Fibroblast of lung (primary cell): ENCODE results near the gene HOXA13. TPM values are rescaled to one million over a fixed set of nuclear protein-coding genes. Genes with fewer than 3 reads are reported as not detected.

Source experiments
- DNase-seq, 2 donors: peaks; one replicate each; pipeline versions ENCODE4 v3.0.0 to v3.0.0-alpha.2; 2010; ENCODE audit warnings: low read depth in 2 of 2
- H2AFZ ChIP-seq: 2 replicates; pipeline ENCODE4 v1.5.1; 2012; ENCODE audit warnings: low read length, control low read depth, inconsistent platforms
- H3K27ac ChIP-seq: 2 replicates; pipeline ENCODE4 v1.5.1; 2011; ENCODE audit warnings: low read length, control low read depth; ENCODE audit not compliant: insufficient read depth
- H3K27me3 ChIP-seq: 2 replicates; pipeline ENCODE4 v1.5.1; 2011; ENCODE audit warnings: mild to moderate bottlenecking, low read length; ENCODE audit not compliant: control insufficient read depth, insufficient read depth
- H3K36me3 ChIP-seq: 2 replicates; pipeline ENCODE4 v1.5.1; 2011; ENCODE audit warnings: low read length; ENCODE audit not compliant: control insufficient read depth, insufficient read depth
- H3K4me1 ChIP-seq: 2 replicates; pipeline ENCODE4 v1.5.1; 2011; ENCODE audit warnings: low read length; ENCODE audit not compliant: control insufficient read depth, insufficient read depth; ENCODE audit errors: extremely low read depth
- H3K4me2 ChIP-seq: 2 replicates; pipeline ENCODE4 v1.5.1; 2011; ENCODE audit warnings: low read length, control low read depth; ENCODE audit not compliant: insufficient read depth; ENCODE audit errors: extremely low read depth
- H3K4me3 ChIP-seq, 4 experiments: fragments of 200-600 bp in 1 of 4; sonication (generic) in 1 of 4; replicated peaks in 1 of 4; 2 replicates each; pipeline ENCODE4 v1.5.1; 2011 to 2016; ENCODE audit warnings: low read length in 4 of 4, low read depth in 3 of 4, mild to moderate bottlenecking in 3 of 4, control low read depth in 2 of 4, inconsistent platforms in 1 of 4, mixed read lengths in 1 of 4; ENCODE audit not compliant: insufficient read depth in 1 of 4; ENCODE audit errors: control extremely low read depth in 1 of 4
- H3K79me2 ChIP-seq: 2 replicates; pipeline ENCODE4 v1.5.1; 2012; ENCODE audit warnings: mild to moderate bottlenecking, low read length, inconsistent platforms; ENCODE audit not compliant: control insufficient read depth, insufficient read depth
- H3K9ac ChIP-seq: 2 replicates; pipeline ENCODE4 v1.5.1; 2011; ENCODE audit warnings: mild to moderate bottlenecking, low read length, control low read depth; ENCODE audit not compliant: insufficient read depth
- H3K9me3 ChIP-seq: 2 replicates; pipeline ENCODE4 v1.5.1; 2012; ENCODE audit warnings: low read depth, low read length; ENCODE audit not compliant: control insufficient read depth, insufficient read depth
- H4K20me1 ChIP-seq: 2 replicates; pipeline ENCODE4 v1.5.1; 2011; ENCODE audit warnings: low read length; ENCODE audit not compliant: control insufficient read depth, insufficient read depth; ENCODE audit errors: extremely low read depth
- EZH2 ChIP-seq: IDR thresholded peaks from 2 replicates; pipeline ENCODE4 v1.5.1; 2012; ENCODE audit warnings: low read length, control low read depth, mild to moderate bottlenecking; ENCODE audit errors: missing control alignments
- polyA plus RNA-seq, 2 donors: library from polyadenylated mRNA; depleted of rRNA in 1 of 2; stranded (reverse) in 1 of 2; unstranded in 1 of 2; fragments of >200 nt; gene quantifications; 2 replicates each; pipeline ENCODE4 v1.2.1, GENCODE V29; 2011 to 2012; ENCODE audit warnings: missing spikeins in 1 of 2
- total RNA-seq: library from RNA; depleted of rRNA; stranded (reverse); fragments of >200 nt; gene quantifications from 2 replicates; pipeline ENCODE4 v1.2.1, GENCODE V29; 2014
- TF ChIP-seq, protein P1 (sequence below), 2 donors: IDR thresholded peaks in 1 of 2; conservative IDR thresholded peaks in 1 of 2; 1 replicate in 1 of 2; 2 replicates in 1 of 2; pipeline ENCODE4 v1.5.1; 2011 to 2012; ENCODE audit warnings: low read length in 2 of 2, control low read depth in 1 of 2, inconsistent platforms in 1 of 2, low read depth in 1 of 2, mild to moderate bottlenecking in 1 of 2

The HOXA13 gene
- total and polyA plus RNA-seq, 2 donors (not counting 1 experiment from before 2014, with no cell fraction given): not detected

DNA sequence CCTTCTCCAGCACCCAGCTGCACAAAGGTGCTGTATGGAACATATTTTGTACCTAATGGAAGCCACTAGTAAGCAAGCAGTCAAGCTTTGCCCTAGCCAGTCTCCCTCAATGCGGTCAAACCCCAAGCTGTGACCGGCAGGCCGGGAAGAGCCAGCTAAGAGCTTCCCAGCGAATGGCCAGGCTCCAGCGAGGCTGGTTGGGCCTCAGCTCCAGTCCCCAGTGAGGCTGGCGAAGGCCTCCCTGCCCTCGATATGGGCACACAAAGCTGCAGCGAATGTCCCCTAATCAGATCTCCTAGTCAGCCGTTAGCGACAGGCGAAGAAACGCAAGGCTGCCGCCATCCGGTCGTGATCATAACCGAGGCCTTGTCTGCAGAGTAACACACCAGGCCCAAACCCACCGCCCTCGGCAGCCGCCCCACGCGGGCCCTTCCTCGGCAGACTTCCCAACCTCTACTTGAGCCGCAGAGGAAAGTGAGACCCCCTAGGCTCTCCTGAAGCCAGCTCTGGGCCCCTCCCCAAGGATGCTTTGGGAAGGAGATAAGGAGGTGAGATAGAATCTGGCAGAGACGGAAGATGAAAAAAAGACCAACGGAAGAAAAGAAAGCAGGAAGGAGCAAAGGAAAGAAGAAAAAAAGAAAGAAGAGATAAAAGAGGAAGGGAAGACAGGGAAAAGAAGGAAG lies 31.5 kb downstream of the HOXA13 start:
- H3K27ac ChIP-seq: no peak overlapping the region
- no peaks in the 10 kb centered on the region for H4K20me1 ChIP-seq
- no peak for DNase-seq
- H3K9me3 ChIP-seq: no peaks in the 10 kb centered on the region
- TF ChIP-seq, protein P1, sequence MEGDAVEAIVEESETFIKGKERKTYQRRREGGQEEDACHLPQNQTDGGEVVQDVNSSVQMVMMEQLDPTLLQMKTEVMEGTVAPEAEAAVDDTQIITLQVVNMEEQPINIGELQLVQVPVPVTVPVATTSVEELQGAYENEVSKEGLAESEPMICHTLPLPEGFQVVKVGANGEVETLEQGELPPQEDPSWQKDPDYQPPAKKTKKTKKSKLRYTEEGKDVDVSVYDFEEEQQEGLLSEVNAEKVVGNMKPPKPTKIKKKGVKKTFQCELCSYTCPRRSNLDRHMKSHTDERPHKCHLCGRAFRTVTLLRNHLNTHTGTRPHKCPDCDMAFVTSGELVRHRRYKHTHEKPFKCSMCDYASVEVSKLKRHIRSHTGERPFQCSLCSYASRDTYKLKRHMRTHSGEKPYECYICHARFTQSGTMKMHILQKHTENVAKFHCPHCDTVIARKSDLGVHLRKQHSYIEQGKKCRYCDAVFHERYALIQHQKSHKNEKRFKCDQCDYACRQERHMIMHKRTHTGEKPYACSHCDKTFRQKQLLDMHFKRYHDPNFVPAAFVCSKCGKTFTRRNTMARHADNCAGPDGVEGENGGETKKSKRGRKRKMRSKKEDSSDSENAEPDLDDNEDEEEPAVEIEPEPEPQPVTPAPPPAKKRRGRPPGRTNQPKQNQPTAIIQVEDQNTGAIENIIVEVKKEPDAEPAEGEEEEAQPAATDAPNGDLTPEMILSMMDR (conservative IDR thresholded peaks at IDR 0.05 in 1 of 2, IDR thresholded peaks at IDR 0.05 in 1 of 2; ENCODE audit: low read depth in 1 of 2, low read length in 2 of 2): no peak
- no peak for TF ChIP-seq EZH2
- H3K4me3 ChIP-seq: no peak overlapping the region
- H2AFZ ChIP-seq: no peak overlapping the region
- no peaks in the 10 kb centered on the region for H3K79me2 ChIP-seq
- H3K4me1 ChIP-seq: no peaks in the 10 kb centered on the region
- H3K9ac ChIP-seq: no peak overlapping the region
- H3K4me2 ChIP-seq: no peak overlapping the region
- H3K27me3 ChIP-seq: peaks cover 91% of the 10 kb centered on the region
- no peaks in the 10 kb centered on the region for H3K36me3 ChIP-seq

DNA sequence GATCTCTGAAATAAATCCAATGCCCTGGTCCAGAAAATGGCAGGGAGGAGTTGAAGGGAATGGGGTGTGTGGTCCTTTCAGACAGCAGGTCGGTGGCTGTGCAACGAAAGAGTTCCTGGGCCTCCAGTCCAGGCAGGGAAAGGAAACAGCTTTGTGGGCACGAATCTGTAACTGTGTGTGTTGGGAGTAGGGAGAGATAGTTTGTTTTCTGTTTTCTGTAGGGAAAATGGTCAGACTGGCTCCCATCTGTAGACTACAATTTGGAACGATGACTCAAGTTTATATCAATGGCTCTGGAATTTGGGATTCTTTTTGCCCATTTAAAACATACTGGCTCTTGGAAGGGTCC lies 32.0 kb downstream of the HOXA13 start:
- Histone ChIP-seq H3K79me2 (no peaks in the 10 kb centered on the region), H3K27ac (no peak overlapping the region), H4K20me1 (no peaks in the 10 kb centered on the region), H3K4me1 (no peaks in the 10 kb centered on the region), H3K9me3 (no peaks in the 10 kb centered on the region), H3K27me3 (peaks cover 87% of the 10 kb centered on the region), H3K36me3 (no peaks in the 10 kb centered on the region), H3K4me2 (no peak overlapping the region), H3K4me3 (no peak overlapping the region), H3K9ac (no peak overlapping the region), H2AFZ (no peak overlapping the region)
- TF ChIP-seq, protein P1 (conservative IDR thresholded peaks at IDR 0.05 in 1 of 2, IDR thresholded peaks at IDR 0.05 in 1 of 2; ENCODE audit: low read depth in 1 of 2, low read length in 2 of 2): no peak
- TF ChIP-seq EZH2: no peak
- no peak for DNase-seq

DNA sequence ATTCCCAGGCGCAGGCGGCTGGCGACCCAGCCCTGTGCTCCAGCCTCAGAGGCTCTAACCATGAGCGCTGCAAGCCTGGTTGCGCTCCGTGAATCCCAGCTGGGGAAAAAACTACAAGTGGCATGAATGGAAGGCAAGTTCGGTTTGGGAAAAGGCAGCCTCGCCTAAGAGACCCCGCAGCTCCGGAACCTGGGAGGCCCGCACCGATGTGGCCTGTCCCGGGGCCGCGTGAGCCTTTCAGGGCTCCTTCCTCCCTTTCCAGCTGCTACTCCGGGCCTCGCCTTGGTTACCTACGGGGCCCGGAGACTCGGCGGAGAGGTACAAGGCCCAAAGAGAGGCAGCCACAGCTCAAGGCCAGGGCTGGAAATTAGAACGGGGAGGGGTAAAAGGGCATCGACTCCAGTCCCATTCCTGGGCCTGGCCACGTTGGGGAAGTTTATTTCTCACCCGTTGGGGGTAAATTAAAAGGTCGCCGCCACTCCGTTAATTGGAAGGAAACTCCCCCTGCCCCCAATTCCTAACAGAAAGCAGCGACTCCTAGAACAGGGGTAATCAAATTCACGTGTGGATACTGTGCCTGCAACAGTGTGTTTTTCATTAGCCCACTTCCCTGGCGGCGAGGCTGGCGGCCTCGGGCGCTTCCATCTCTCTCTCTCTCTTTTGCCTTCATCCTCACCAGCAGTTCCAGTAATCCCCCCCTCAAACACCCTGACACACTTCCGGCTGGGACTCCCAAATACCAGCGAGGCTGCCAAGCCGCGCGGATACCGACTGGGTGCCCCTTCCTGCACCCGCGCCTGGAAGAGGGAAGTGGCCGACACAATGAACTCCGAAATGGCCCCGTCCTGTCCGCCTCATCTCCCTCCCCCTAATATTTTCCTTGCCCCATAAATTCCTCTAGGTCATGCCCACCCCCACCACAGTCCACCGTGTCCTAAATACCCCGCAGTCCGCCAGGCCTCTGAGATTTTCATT lies 33.1 kb downstream of the HOXA13 start:
- Histone ChIP-seq H3K9me3 (no peaks in the 10 kb centered on the region), H3K79me2 (no peaks in the 10 kb centered on the region), H4K20me1 (no peaks in the 10 kb centered on the region), H3K9ac (no peak overlapping the region), H3K4me3 (no peak overlapping the region), H3K27ac (no peak overlapping the region), H3K27me3 (peaks cover 77% of the 10 kb centered on the region), H2AFZ (no peak overlapping the region), H3K4me1 (no peaks in the 10 kb centered on the region), H3K36me3 (no peaks in the 10 kb centered on the region), H3K4me2 (no peak overlapping the region)
- TF ChIP-seq EZH2: no peak
- TF ChIP-seq, protein P1 (conservative IDR thresholded peaks at IDR 0.05 in 1 of 2, IDR thresholded peaks at IDR 0.05 in 1 of 2; ENCODE audit: low read depth in 1 of 2, low read length in 2 of 2): no peak
- DNase-seq: no peak
